HG03196 (cell line): ENCODE results near the gene HCFC1R1.

Source experiments
- ATAC-seq: cut with Tn5 transposase; IDR thresholded peaks from one replicate; pipeline ENCODE4 v1.9.1; 2021; ENCODE audit not compliant: unreplicated experiment

HCFC1R1 gene

DNA sequence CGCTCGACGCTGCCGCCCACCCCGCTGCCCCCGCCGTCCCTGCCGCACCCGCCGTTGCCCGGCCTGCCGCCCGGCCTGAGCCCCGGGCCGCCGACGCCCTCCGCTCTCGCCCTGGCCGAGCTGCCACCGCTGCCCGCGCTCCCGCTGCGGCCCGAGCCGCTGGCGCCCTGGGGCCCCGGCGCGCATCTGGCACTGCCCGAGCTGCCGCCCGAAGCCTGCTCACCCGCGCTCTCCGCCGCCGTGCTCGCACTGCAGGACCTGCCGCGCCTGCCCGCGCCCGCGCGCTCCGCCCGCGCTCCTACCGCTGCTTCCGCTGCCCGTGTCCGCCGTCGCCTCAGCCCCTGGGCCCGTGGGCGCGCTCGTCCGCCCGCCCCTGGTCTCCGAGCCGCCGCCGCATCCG, 19.4 kb downstream of the HCFC1R1 start:
- peak; percentile 9 for ATAC-seq

DNA sequence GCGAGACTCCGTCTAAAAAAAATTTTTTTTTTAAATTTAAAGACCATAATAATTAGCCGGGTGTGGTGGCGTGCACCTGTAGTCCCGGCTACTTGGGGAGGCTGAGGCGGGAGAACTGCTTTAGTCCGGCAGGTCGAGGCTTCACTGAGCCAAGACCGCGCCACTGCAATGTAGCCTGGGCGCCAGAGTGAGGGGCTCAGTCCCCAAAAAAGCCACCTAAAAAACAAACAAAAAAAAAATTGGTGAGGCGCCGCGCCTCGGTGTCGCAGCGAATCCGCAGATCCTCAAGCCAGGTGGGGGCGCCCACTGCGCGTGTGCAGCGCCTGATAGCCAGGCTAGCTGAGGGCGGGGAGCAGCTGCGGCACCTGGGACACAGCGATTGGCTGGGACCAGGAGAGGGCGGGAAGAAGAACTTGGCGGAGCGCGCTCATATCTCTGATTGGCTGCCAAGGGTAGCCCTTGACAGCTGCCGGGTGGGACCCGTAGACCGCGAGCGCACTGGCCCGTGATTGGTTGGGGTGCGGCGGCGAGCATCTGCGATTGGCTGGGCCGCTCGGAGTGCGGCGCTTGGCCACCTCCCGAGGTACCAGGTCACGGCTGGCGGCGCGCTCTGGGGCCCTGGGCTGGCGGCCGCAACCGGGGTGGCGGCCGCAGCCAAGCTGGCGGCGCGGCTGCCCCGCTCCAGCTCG, 20.0 kb downstream of the HCFC1R1 start:
- peak; percentile 87 for ATAC-seq

DNA sequence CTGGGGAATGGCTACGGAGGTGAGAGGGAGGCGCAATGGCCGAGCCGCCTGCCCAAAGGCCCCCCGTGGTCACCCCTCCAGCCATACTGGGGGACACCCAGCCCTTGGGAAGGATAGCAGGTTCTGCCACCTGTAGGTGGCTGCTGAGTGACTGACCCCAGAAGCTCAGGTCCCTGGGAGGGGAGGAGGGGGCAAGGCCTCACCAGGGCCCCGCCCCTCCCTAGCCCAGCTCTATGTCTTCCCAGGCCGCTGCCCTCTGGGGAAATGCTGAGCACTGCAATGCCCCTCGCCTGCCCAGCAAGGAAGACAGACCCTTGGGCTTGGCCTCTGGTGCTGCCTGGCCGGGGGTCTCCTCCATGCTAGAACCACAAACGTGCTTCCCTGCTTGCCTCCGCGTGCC, 22.4 kb downstream of the HCFC1R1 start:
- ATAC-seq, result no peak

DNA sequence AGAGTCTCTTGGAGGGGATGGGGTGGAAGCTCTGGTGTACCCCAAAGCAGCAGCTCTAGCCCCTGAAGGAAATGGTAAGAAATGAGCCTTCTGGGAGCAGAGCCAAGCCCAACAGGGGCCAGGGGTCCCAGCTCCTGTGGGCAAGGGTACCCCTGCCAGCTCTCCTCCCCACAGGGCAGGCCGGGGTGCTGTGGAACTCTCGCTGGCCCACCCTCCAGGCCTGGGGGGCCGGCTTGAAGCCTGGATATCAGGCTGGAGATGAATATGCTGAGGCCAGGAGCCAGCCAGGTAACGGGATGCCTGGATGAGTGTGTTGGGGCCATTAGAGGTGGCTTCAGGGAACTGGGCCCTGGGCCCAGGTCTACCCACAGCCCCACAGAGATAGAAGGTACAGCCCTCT, 23.2 kb downstream of the HCFC1R1 start:
- no peak for ATAC-seq

DNA sequence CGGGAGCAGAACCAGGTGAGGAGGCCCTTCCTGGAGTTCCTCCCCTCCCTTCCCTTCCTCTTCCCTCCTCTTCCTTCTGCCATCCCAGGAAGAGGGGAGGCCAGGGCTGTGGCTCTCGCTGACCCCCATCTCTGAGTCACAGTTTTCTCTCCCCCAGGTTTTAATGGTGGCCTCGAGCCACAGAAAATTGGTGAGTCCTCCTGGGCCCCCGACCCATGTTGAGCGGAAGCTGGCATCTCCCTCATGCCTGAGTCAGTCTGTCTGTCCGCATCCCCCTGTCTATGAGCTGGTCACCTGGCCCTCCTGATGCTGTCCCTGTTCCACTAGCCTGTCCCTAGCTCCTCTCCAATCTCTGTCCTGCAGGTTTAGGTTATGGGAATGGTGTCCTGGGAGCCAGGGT, 23.8 kb downstream of the HCFC1R1 start:
- no peak for ATAC-seq

DNA sequence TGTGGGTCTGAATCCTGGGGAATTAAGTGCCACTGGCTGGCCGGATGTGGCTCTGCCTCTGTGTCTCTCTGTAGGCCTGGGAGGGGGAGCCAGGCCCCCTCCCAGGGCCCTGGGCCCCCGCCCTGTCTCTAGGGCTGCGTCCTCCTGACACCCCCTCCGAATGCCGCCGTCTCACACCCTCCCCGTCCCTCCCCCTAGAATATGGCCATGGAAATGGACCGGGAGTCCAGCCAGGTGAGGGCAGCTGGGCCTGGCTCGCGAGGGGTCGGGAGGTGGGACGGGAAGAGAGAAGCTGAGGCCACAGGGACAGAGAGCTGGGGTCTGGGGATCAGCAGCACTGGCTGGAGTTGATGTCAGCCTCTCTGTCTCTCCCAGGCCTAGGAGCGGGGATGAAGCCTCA, 27.4 kb downstream of the HCFC1R1 start:
- no peak for ATAC-seq

DNA sequence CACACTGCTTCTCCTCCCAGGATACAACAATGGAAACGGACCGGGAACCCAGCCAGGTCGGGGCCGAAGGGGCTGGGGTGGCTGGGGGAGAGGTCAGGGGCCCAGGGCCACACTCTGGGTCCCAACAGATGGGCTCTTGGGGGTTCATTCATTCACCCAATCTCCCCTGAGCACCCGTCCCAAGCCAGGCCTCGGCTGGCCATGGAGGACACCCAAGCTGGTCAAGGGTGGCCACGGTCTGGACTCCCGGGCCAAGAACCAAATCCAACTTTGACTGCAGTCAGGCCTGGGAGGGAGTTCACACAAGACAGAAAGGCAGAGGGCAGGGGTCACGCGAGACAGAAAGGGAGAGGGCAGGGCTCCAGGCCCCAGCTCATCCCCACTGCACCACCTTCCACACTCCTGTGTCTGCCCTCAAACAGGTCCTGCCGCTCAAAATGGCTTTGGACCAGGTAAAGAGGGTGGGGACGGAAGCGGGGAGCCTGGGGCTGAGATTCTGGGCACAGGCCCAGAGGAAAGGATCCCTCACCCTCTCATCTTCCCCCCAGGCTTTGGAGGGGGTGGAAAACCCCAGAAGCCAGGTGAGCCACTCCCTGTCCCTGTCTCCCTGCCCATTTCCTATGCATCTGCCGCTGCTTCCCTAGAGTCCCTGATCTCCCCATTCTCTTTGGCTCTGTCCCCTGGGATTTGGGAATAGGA, 31.2 kb downstream of the HCFC1R1 start:
- no peak for ATAC-seq

DNA sequence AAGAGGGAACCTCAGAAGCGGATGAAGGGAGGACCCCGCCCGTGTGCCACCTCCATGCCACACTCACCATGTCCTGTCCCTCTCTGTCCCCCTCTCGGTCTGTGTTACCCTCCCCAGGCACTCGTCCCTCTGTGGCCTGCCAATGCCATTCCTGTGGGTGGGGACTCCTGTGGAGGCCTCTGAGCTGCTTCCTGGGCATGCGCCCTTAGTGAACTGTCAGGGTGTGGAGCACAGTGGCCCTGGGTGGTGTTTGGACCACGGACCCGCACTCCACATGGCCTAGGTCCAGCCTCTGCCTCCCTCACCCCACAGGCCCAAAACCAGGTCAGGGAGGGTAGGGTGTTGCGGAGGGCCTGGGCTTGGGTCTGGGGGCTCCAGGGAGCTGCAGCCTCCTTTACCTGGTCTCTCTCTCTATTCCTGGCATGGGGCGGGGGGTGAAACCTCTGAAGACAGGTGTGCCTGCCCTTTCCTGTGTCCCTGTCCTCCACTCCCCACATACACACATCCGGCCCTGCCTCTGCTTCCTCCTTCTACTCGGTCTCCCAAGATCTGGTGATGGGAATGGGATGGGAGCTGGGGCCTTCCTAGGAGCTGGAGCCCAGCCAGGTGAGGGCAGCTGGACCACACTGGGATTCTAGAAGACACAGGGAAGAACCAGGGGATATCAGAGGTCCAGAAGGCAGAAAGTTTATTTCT, 32.0 kb downstream of the HCFC1R1 start:
- no peak for ATAC-seq

DNA sequence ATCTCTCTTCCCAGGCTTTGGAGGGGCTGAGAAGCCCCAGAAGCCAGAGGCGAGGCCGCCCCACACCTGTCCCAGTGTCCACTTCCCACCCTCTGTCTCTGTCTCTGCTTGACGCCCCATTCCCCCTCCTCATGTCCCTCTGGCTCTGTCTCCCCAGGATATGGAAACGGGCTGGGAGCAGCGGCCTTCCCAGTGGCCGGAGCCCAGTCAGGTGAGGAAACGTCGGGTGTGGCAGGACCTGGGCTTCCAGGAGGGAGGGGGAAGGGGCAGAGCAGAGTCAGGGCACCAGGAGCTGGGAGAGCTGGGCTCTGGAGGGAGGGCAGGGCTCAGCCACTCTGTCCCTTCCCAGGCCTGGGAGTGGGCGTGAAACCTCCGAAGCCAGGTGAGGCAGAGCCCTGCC, 32.9 kb downstream of the HCFC1R1 start:
- ATAC-seq, result no peak

DNA sequence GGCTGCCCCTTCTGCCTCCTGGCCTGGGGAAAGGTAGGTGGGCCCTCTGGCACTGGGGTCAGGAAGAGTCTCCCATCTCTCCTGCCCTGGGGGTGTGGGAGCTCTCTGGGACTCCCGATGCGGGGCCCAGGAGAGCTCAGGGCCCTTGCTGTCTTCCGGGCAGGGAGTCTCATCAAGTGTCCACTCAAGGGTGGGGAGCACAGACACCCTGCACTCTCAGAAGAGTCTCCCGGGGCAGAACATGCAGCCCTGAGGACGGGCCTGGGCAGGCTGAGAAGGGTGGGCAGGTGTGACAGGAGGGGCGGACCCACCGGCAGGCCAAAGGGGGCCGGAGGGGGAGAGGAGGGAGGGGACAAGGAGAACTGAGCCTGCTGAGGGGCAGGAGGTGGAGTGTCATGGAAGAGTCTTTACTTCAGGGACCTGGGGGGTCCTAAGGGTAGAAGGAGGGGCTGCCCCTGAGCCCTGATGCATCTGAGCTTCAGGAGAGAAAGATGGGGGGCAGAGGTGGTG, 35.1 kb downstream of the HCFC1R1 start:
- no peak for ATAC-seq

DNA sequence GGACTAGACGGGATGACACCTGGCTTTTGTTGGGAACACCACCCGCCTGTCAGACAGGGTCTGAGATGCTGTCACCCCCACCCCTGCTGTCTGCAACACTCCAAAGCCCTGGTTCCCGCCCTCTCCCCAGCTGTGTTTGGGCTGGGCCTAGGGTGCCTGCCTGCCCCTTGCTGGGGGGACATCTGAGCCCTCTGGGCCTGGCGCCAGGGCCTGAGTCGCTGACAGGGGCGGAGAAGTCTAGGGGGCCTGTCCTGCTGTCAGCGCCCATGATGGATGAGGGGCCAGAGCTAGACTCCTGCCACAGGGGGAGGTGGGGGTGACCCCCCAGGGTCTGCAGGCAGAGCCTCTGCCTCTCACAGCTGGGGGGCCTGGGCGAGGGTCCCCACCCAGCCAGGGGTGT, 35.9 kb downstream of the HCFC1R1 start:
- no peak for ATAC-seq

DNA sequence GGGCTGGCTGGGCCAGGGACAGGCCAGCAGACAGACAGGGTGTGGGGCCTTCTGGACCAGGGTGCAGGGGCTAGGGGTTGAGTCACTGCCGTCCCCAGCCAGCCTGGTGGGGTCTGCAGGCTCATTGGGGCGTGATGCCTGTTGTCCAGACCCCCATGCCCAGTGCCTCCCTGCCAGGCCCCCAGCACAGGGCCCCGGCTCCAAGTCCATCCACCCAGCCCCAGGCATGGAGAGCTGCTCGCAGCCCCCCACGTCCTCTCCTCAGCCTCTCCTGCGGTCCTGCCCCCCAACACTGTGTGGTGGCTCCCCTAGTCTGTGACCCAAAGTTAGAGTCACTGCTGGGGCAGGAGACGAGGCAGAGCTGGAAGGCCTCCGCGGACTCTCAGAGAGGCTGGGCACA, 36.5 kb downstream of the HCFC1R1 start:
- no peak for ATAC-seq

DNA sequence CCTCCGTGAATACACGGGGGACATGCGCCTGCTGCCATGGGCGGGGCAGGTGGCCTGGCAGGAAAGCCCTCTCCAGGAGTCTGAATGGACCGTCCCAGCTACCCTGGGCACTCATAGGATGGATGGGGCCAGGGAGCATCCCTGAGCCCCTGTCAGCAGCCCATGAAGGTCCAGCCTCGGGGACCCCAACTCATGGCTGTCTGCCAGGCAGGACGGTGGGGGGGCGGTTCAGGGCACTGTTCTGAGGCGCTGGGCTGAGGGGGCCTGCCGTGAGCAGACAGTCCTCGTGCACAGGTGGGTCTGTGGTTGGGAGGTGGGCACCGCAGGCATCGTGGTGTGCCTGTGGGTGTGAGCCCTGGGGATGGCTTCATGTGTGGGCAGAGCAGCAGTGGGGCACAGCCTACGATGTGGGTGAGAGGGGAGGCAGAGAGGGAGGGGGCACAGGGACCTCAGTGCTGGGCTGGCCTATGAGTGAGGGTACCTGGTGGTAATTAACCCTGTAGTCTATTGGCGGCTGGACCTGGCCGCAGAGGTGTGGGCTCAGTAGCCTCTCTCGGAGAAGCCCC, 37.0 kb downstream of the HCFC1R1 start:
- no peak for ATAC-seq

DNA sequence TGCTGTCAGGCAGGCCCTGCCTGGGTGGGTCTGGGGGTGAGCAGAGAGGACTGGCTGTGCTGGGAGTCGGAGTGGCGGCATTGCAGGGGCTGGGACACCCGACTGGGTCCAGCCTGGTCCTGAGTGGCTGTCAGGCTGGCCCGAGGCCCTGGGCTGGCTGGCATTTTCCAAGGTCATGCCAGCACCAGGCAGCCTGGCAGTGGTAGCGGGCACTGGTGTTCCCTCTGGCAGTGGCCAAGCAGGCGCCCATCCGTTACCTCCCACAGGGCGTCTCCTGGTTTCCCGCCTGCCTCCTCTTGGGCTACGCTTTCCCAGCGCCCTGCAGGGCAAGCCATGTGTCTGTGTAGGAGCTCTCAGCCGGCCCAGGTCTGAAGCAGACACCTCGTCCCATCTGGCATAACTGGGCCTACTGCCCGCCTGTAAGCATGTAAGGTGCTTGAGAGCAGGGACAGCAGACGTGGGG, 37.8 kb downstream of the HCFC1R1 start:
- ATAC-seq, result no peak

DNA sequence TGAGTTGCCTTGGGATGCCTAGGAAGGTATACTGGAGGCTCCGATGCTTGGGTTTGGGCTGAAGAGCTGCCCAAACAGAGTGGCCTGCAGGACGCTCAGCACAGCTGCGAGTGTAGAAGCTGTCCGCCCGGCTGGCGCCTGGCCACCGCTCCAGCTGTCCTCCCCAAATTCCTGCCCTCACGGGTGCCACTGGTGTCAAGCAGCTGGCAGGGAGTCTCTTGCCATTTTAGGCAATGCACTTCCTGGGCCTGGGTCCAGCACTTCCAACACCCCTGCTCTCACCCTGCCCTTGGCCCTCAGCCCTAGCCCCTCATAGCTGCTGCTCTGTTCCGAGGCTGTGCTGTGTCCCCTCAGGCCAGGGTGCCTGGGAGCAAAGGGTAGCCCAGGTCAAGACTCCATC, 38.3 kb downstream of the HCFC1R1 start:
- no peak for ATAC-seq

DNA sequence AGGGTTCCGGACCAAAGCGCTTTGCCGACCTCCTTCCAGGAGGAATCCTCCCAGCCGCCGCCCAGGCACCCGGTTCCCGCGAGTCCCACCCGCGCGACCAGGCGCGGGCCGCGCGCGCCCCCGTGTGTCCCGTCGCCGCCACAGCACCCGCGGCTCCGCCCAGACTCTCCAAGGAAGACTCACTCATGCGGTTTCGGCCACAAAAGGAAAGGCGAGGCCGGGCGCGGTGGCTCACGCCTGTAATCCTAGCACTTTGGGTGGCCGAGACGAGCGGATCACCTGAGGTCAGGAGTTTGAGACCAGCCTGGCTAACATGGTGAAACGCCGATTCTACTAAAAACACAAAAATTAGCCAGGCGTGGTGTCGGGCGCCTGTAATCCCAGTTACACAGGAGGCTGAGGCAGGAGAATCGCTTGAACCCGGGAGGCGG, 40.0 kb downstream of the HCFC1R1 start:
- ATAC-seq, result peak; percentile 36

DNA sequence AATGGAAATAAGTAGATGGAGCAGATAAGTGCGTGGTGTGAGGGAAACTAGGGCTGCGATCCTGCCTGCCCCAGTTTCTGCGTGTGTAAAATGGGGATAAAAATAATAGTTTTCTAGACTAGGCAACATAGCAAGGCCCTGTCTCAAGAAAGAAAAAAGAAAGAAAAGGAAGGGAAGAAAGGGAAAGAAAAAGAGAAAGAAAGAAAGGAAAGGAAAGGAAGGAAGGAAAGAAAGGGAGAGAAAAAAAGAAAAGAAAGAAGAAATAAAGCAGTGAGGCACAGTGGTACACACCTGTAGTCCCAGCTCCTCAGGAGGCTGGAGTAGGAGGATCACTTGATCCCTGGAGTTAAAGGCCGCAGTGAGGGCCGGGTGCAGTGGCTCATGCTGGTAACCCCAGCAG, 41.3 kb downstream of the HCFC1R1 start:
- no peak for ATAC-seq

DNA sequence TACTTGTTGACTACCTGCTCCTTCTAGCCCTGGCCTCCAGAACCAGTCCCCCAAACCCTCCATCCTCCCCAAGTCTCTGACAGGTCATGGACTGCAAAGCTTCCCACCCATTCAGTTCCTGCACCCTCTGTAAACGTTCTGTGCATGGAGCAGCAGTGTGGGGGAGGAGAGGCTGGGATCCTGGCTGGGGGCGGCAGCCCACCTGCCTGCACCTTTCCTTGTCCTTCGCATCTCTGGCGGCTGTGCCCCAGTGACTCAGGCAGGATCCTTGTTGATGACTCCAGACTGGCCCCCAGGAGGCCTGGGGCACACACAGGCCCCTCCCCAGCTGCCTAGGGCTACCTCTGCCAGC, 41.9 kb downstream of the HCFC1R1 start:
- ATAC-seq, result no peak

DNA sequence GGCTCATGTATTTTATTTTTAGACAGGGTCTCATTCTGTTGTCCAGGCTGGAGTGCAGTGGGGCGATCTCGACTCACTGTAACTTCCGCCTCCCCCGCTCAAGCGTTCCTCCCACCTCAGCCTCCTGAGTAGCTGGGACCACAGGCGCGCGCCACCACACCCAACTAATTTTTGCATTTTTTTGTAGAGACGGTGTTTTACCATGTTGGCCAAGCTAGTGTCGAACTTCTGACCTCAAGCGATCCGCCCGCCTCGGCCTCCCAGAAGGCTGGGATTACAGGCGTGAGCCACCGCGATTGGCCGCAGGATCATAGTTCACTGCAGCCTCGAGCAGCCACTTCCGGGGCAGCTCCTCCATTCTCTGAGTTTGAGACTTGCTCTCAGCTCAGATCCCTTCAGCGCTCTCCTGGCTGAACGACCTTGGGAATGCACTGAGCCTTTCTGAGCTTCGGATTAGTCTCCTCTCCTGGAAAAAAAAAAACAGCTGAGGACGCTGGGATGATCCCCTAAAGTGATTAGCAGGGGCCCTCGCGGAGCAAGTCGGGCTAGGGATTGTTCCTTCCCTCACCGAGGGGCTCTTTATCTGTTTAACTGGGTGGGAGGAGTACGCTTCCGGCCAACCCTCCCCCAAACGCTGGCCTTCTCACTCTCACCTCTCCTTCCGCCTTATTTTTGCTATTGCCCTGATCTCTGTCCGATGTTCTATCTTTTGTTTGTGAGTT, 42.4 kb downstream of the HCFC1R1 start:
- ATAC-seq, result no peak

DNA sequence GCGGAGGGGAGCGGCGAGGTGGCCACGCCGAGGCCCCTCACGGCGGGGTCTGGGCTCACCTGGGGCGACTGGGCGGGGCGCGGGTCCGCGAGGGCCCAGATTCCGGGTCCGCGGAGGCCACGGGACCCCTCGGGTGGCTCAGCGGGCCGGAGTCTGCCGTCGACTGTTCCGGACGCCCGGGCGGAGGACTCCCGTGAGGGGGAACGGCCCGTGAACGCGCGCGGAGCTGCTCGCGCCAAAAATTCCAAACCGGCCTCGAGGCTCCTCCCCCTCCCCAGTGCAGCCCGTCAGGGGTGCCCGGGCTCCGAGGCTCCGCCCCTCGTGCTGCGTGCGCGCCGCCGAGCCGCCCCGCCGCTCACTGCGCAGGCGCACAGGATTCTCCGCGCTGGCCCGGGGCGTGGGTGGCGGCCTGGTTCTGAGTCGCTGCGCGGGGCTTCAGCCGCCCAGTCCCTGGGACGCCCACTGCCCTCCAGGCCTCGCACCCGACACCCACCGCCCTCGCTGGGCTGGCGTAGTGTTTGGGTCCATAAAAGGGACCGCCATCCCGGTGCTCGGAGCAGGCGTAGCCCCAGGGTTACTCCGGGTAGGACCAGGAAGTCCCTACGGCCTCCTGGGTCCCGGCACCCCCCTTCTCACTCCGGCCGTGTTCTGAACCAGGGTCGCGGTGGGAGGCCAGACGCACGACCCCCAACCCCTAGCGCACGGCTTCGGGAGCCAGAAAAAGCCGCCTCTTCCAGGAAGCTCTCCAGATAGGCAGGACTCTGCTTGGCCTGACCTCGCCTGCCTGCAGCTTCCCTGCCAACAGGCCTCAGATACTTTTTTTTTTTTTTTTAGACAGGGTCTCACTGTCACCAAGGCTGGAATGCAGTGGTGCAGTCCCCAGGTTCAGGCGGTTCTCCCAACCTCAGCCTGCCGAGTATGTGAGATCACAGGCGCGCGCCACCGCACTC, 43.2 kb downstream of the HCFC1R1 start, which contains the start of gene PKMYT1:
PKMYT1 (minus strand) TSS at position 220 of the 950 bp plus-strand sequence. CDS start 789 bp downstream, outside the sequence.
- peak; percentile 55 for ATAC-seq
